H9 (cell line): Measurements from ENCODE around the gene FHL2. TPM values are rescaled to one million over a fixed set of nuclear protein-coding genes. Genes with fewer than 3 reads are reported as not detected.
A peak's percentile ranks its signal among the peaks of the same experiment; 100 is the strongest.
"Not testable (repeated sequence)": the region's sequence is repeated elsewhere in the genome, so short reads cannot be mapped to it uniquely, and the experiment has no call there.

ENCODE experiments used
- DNase-seq: peaks from one replicate; pipeline ENCODE4 v3.0.0-alpha.2; 2017
- H2AFZ ChIP-seq: one replicate; pipeline ENCODE4 v1.6.1; 2013; ENCODE audit warnings: mild to moderate bottlenecking, low read length, control low read depth, moderate library complexity
- H2AK5ac ChIP-seq: 2 replicates; pipeline ENCODE4 v1.6.1; 2013; ENCODE audit warnings: low read length, control low read depth, mixed read lengths; ENCODE audit not compliant: insufficient read length
- H2BK120ac ChIP-seq: one replicate; pipeline ENCODE4 v1.6.1; 2013; ENCODE audit warnings: low read depth, mild to moderate bottlenecking, low read length, control low read depth, inconsistent platforms; ENCODE audit not compliant: poor library complexity, severe bottlenecking
- H2BK12ac ChIP-seq: 2 replicates; pipeline ENCODE4 v1.6.1; 2013; ENCODE audit warnings: low read length, control low read depth, mixed read lengths, low read depth; ENCODE audit not compliant: insufficient read length
- H2BK15ac ChIP-seq: 2 replicates; pipeline ENCODE4 v1.6.1; 2013; ENCODE audit warnings: low read depth, low read length, control low read depth
- H2BK20ac ChIP-seq: one replicate; pipeline ENCODE4 v1.6.1; 2013; ENCODE audit warnings: low read depth, mild to moderate bottlenecking, low read length, control low read depth, inconsistent platforms; ENCODE audit not compliant: poor library complexity, severe bottlenecking
- H2BK5ac ChIP-seq: 2 replicates; pipeline ENCODE4 v1.6.1; 2013; ENCODE audit warnings: low read length, control low read depth, mixed read lengths; ENCODE audit not compliant: insufficient read length
- H3K14ac ChIP-seq: 2 replicates; pipeline ENCODE4 v1.6.1; 2013; ENCODE audit warnings: low read length, control low read depth; ENCODE audit not compliant: insufficient read depth
- H3K18ac ChIP-seq: 2 replicates; pipeline ENCODE4 v1.6.1; 2013; ENCODE audit warnings: low read depth, mild to moderate bottlenecking, mixed read lengths, low read length, control low read depth; ENCODE audit not compliant: insufficient read length
- H3K23ac ChIP-seq: 2 replicates; pipeline ENCODE4 v1.6.1; 2013; ENCODE audit warnings: low read length, control low read depth, mixed read lengths, low read depth; ENCODE audit not compliant: insufficient read length
- H3K23me2 ChIP-seq: 2 replicates; pipeline ENCODE4 v1.6.1; 2013; ENCODE audit warnings: low read depth, mild to moderate bottlenecking, mixed read lengths, low read length, control low read depth; ENCODE audit not compliant: insufficient read length, poor library complexity, severe bottlenecking
- H3K27ac ChIP-seq: 2 replicates; pipeline ENCODE4 v1.5.1; 2013; ENCODE audit warnings: low read length, control low read depth, mixed read lengths, low read depth; ENCODE audit not compliant: insufficient read length
- H3K27me3 ChIP-seq: 2 replicates; pipeline ENCODE4 v1.6.1; 2013; ENCODE audit warnings: low read length, control low read depth, inconsistent platforms; ENCODE audit not compliant: insufficient read depth
- H3K4ac ChIP-seq: 2 replicates; pipeline ENCODE4 v1.6.1; 2013; ENCODE audit warnings: low read depth, mild to moderate bottlenecking, control low read depth, inconsistent platforms, low read length, moderate library complexity
- H3K4me1 ChIP-seq: 2 replicates; pipeline ENCODE4 v1.6.1; 2013; ENCODE audit warnings: low read length, control low read depth, inconsistent platforms; ENCODE audit not compliant: insufficient read depth
- H3K4me2 ChIP-seq: 2 replicates; pipeline ENCODE4 v1.6.1; 2013; ENCODE audit warnings: low read length, control low read depth, mixed read lengths; ENCODE audit not compliant: insufficient read length, insufficient read depth
- H3K56ac ChIP-seq: 2 replicates; pipeline ENCODE4 v1.6.1; 2013; ENCODE audit warnings: low read depth, mild to moderate bottlenecking, mixed read lengths, low read length, control low read depth; ENCODE audit not compliant: insufficient read length
- H3K79me1 ChIP-seq: 2 replicates; pipeline ENCODE4 v1.6.1; 2013; ENCODE audit warnings: low read depth, mild to moderate bottlenecking, moderate library complexity, low read length, control low read depth, inconsistent platforms; ENCODE audit not compliant: insufficient read depth, poor library complexity, severe bottlenecking
- H3K79me2 ChIP-seq: 2 replicates; pipeline ENCODE4 v1.6.1; 2013; ENCODE audit warnings: low read length, control low read depth, inconsistent platforms; ENCODE audit not compliant: insufficient read depth
- H3K9ac ChIP-seq: 2 replicates; pipeline ENCODE4 v1.6.1; 2013; ENCODE audit warnings: low read length, control low read depth, mixed read lengths; ENCODE audit not compliant: insufficient read length; ENCODE audit errors: extremely low read depth
- H3K9me3 ChIP-seq: one replicate; pipeline ENCODE4 v1.6.1; 2013; ENCODE audit warnings: low read depth, low read length, inconsistent platforms; ENCODE audit not compliant: control insufficient read depth
- H3T11ph ChIP-seq: one replicate; pipeline ENCODE4 v1.6.1; 2013; ENCODE audit warnings: mild to moderate bottlenecking, low read length, control low read depth, inconsistent platforms
- H4K20me1 ChIP-seq: one replicate; pipeline ENCODE4 v1.6.1; 2013; ENCODE audit not compliant: control insufficient read depth, insufficient read length, insufficient read depth
- H4K5ac ChIP-seq: 2 replicates; pipeline ENCODE4 v1.6.1; 2013; ENCODE audit warnings: low read depth, mild to moderate bottlenecking, mixed read lengths, low read length, control low read depth; ENCODE audit not compliant: insufficient read length
- H4K8ac ChIP-seq: replicated peaks from 2 replicates; pipeline ENCODE4 v1.6.1; 2013; ENCODE audit warnings: low read length, control low read depth, mixed read lengths, low read depth; ENCODE audit not compliant: insufficient read length
- H4K91ac ChIP-seq: 2 replicates; pipeline ENCODE4 v1.6.1; 2013; ENCODE audit warnings: low read depth, mild to moderate bottlenecking, moderate library complexity, mixed read lengths, low read length, control low read depth; ENCODE audit not compliant: insufficient read length
- H3K27ac Mint-ChIP-seq, 3 experiments: 2 replicates in 2 of 3; 3 replicates in 1 of 3; pipeline ENCODE4 v1.8.0; 2020 to 2021; ENCODE audit warnings: mixed read lengths in 3 of 3, mild to moderate bottlenecking in 1 of 3, moderate library complexity in 1 of 3
- H3K27me3 Mint-ChIP-seq: 2 replicates; pipeline ENCODE4 v1.8.0; 2021; ENCODE audit warnings: low read depth, mild to moderate bottlenecking, moderate library complexity, mixed read lengths
- H3K36me3 Mint-ChIP-seq, 3 experiments: 2 replicates in 2 of 3; 3 replicates in 1 of 3; pipeline ENCODE4 v1.8.0; 2020 to 2021; ENCODE audit warnings: low read depth in 3 of 3, mixed read lengths in 3 of 3; ENCODE audit not compliant: insufficient read depth in 1 of 3
- H3K4me1 Mint-ChIP-seq, 2 experiments: 2 replicates each; pipeline ENCODE4 v1.8.0; 2020; ENCODE audit warnings: mixed read lengths in 2 of 2
- H3K4me3 Mint-ChIP-seq, 2 experiments: 2 replicates in 1 of 2; 3 replicates in 1 of 2; pipeline ENCODE4 v1.8.0; 2020 to 2021; ENCODE audit warnings: mild to moderate bottlenecking in 2 of 2, mixed read lengths in 2 of 2, moderate library complexity in 1 of 2
- H3K9me3 Mint-ChIP-seq, 2 experiments: 2 replicates in 1 of 2; 3 replicates in 1 of 2; pipeline ENCODE4 v1.8.0; 2020; ENCODE audit warnings: mild to moderate bottlenecking in 2 of 2, mixed read lengths in 2 of 2, moderate library complexity in 1 of 2
- CTCF ChIP-seq: fragments of 200-600 bp; sonication (generic); conservative IDR thresholded peaks from 3 replicates; pipeline ENCODE4 v1.8.0; 2021; ENCODE audit warnings: antibody characterized with exemption, mild to moderate bottlenecking
- WGBS: extraction: QIAGEN DNeasy Blood & Tissue Kit; methylation state at CpG from one replicate; pipeline ENCODE4 v1.1.7; 2013; ENCODE audit warnings: missing lambda C conversion rate, low lambda C conversion rate, mixed read lengths; ENCODE audit not compliant: insufficient read length; ENCODE audit errors: extremely low coverage; 5-methylcytosine and 5-hydroxymethylcytosine counted together
- total RNA-seq: library from RNA; stranded (reverse); gene quantifications from 2 replicates; pipeline ENCODE4 v1.2.1, GENCODE V29; 2021

Gene FHL2
- total RNA-seq, 1 experiment from 2014 or later, result 34.9 TPM

GRCh38 chr2:105327690-105328089 lies 71.2 kb downstream of the FHL2 start:
- Histone ChIP-seq H3K79me1 (no peaks in the 10 kb centered on the region), H3T11ph (no peak overlapping the region), H2BK5ac (no peak overlapping the region), H4K91ac (no peak overlapping the region), H2BK15ac (no peak overlapping the region), H3K27me3 (no peaks in the 10 kb centered on the region), H2BK120ac (no peak overlapping the region), H4K8ac (no peak overlapping the region), H3K79me2 (peaks cover 7% of the 10 kb centered on the region; the same call in 1 of the 2 replicates), H2BK12ac (no peak overlapping the region), H4K5ac (no peak overlapping the region), H2BK20ac (no peak overlapping the region), H3K4ac (no peak overlapping the region), H3K4me2 (no peak overlapping the region), H3K9me3 (no peaks in the 10 kb centered on the region), H3K14ac (no peak overlapping the region), H2AK5ac (no peak overlapping the region), H4K20me1 (no peaks in the 10 kb centered on the region), H3K23me2 (peaks cover 12% of the 10 kb centered on the region), H3K18ac (no peak overlapping the region), H3K9ac (no peak overlapping the region), H2AFZ (no peak overlapping the region), H3K23ac (no peak overlapping the region), H3K56ac (no peak overlapping the region), H3K27ac (no peak overlapping the region), H3K4me1 (peaks cover 10% of the 10 kb centered on the region; the same call in 1 of the 2 replicates)
- H3K27ac Mint-ChIP-seq, result no peak overlapping the region; a peak in 1 of 7 replicates
- no peaks in the 10 kb centered on the region for H3K9me3 Mint-ChIP-seq
- WGBS, result no CpG with 5 or more reads among the region's 2 CpGs
- peaks cover 3% of the 10 kb centered on the region; the same call in 1 of the 2 replicates for H3K27me3 Mint-ChIP-seq
- no peak for TF ChIP-seq CTCF
- peaks cover 33 to 35% of the 10 kb centered on the region in 2 experiments for H3K4me1 Mint-ChIP-seq
- no peak for DNase-seq
- H3K4me3 Mint-ChIP-seq, result peak overlapping the region; percentile 88 to 89; a peak in 2 of 5 replicates
- no peaks in the 10 kb centered on the region; a peak in 2 of 7 replicates for H3K36me3 Mint-ChIP-seq

GRCh38 chr2:105327271-105327670 lies 71.6 kb downstream of the FHL2 start:
- peaks cover 12% of the 10 kb centered on the region for H3K23me2 ChIP-seq
- not testable (repeated sequence) for H3K4me3 Mint-ChIP-seq, H4K91ac ChIP-seq, H2BK12ac ChIP-seq, H2AK5ac ChIP-seq, H3K79me1 ChIP-seq, DNase-seq, H3K4ac ChIP-seq, H3K27me3 Mint-ChIP-seq, H3K27ac Mint-ChIP-seq, H2BK120ac ChIP-seq, H3K56ac ChIP-seq, H3K27ac ChIP-seq, H3K27me3 ChIP-seq, H4K20me1 ChIP-seq, H2AFZ ChIP-seq, H3K79me2 ChIP-seq, H3K9me3 Mint-ChIP-seq, H2BK20ac ChIP-seq, H3T11ph ChIP-seq, H2BK15ac ChIP-seq, H3K9ac ChIP-seq, H2BK5ac ChIP-seq, H3K23ac ChIP-seq, H4K5ac ChIP-seq, H3K9me3 ChIP-seq, H3K36me3 Mint-ChIP-seq, H3K4me2 ChIP-seq, H3K14ac ChIP-seq, H3K18ac ChIP-seq, H4K8ac ChIP-seq
- no CpG with 5 or more reads among the region's 3 CpGs for WGBS
- H3K4me1 Mint-ChIP-seq, result peaks cover 33 to 35% of the 10 kb centered on the region in 2 experiments
- peaks cover 10% of the 10 kb centered on the region; the same call in 1 of the 2 replicates for H3K4me1 ChIP-seq
